AG10803 (cell line): ENCODE results near the gene MYO1F.

ENCODE experiments used
- DNase-seq: peaks from one replicate; pipeline ENCODE4 v3.0.0; 2010; ENCODE audit warnings: low read depth
- H3K4me3 ChIP-seq: 2 replicates; pipeline ENCODE4 v1.5.1; 2011; ENCODE audit warnings: mild to moderate bottlenecking, low read length, control low read depth
- TF ChIP-seq, protein P1 (sequence below): conservative IDR thresholded peaks from 2 replicates; pipeline ENCODE4 v1.5.1; 2011; ENCODE audit warnings: mild to moderate bottlenecking, low read length, control low read depth, inconsistent platforms

Gene MYO1F

DNA sequence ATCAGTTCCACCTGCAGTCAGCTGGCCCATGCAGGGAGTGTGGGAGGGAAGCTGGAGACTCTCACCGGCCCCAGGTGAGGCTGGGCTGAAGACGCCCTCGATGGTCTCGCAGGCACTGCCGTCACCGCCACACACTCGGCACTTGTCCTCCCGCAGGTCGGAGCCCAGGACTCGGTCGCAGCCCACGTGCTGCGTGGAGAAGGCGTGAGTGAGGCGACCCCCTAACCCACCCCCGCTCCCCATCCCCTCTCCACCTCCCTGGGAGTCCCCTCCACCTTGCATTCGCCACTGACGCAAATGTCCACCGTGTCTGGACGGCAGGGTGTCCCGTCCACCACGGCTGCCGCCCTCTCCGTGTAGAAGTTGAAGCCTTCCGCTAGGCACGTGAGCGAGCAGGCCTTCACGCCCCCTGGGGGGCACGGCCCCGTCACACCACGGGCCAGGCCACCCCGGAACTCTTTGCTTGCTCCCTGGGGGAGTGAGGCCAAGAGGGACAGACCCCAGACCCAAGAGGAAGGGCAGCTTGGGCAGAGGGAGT lies 12.0 kb upstream of the MYO1F start:
- TF ChIP-seq, protein P1, sequence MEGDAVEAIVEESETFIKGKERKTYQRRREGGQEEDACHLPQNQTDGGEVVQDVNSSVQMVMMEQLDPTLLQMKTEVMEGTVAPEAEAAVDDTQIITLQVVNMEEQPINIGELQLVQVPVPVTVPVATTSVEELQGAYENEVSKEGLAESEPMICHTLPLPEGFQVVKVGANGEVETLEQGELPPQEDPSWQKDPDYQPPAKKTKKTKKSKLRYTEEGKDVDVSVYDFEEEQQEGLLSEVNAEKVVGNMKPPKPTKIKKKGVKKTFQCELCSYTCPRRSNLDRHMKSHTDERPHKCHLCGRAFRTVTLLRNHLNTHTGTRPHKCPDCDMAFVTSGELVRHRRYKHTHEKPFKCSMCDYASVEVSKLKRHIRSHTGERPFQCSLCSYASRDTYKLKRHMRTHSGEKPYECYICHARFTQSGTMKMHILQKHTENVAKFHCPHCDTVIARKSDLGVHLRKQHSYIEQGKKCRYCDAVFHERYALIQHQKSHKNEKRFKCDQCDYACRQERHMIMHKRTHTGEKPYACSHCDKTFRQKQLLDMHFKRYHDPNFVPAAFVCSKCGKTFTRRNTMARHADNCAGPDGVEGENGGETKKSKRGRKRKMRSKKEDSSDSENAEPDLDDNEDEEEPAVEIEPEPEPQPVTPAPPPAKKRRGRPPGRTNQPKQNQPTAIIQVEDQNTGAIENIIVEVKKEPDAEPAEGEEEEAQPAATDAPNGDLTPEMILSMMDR: no peak
- no peak for DNase-seq
- no peak overlapping the region for H3K4me3 ChIP-seq

DNA sequence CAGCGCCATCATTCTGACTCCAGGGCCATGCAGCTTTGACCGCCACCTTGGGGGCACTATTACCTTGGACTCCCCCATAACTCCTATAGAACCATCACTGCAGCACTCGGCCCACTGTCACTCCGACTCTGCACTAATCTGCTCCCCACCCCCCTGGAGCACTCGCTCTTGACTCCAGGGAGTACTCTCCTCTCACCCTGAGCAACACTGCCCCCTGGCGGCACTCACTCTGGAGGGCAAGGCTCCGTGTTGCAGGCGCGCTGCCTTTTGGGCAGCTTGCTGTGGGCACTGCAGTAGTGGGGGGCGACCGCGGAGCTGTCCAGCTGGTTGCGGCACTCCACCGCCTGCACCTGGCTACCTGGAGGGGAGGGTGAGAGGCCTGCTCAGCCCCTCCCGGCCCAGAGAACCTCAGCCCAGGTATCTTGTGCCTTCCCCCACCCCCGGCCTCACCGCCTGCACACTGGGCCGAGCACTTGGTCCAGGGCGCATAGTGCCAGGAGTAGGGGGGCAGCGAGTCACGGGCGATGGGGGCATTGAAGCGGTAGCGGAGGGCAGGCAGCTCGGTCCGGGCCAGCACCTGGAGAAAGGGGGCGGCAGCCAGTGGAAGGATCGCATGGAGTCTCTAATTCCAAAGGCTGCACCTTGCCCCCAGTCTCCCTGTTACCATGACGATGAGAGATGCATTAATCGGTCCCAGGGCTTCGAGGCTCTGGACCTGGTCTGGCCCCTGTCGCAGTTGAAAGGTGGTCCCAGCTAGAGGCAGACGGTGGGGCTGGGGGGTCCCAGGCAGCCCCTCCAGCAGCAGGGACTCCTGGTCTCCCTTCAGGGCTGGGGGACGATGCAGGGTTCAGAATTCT lies 8.9 kb upstream of the MYO1F start:
- DNase-seq: peak; percentile 22
- TF ChIP-seq, protein P1: peak; percentile 57
- H3K4me3 ChIP-seq: no peak overlapping the region

DNA sequence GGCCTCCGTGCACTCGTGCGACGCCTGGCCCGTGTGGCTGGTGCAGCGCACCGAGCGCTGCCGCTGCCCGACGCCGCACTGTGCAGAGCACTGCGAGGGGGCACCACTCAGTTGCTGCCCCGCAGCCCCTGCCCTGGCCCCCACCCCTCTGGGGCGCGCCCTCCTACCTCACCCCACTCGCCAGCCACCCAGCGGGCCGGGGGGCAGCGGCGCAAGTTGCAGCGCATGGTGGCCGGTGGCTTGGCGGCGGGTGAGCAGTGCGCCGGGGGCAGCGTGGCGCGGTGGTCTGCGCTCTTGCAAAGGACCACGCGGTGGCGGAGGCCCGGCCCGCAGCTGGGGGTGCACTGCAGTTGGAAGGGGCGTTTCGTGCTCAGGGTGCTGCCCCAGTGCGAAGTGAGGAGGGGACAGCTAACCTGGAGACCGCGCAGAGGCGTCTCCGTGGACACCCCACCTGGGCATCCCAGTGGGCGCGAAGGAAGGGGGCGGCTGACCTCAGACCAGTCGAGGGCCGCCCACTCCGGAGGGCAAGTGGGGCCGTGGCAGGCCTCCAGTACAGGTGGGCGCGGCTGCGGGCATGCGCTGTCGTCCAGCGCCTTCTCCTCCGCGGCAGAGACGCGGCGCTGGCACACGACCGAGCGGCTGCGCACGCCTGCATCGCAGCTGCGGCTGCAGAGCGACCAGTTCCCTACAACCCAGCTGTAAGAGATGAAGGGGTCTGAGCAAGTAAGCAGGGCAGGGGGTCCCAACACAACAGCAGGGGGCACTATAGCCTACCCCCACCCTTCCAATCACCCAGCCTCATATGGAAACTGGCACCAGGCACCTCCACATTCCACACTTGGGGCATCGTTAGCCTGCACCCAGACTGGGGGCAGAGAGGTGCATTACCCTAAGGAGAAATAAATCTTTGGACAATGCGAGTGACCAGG lies 8.0 kb upstream of the MYO1F start:
- no peak overlapping the region for H3K4me3 ChIP-seq
- no peak for DNase-seq
- TF ChIP-seq, protein P1: no peak

DNA sequence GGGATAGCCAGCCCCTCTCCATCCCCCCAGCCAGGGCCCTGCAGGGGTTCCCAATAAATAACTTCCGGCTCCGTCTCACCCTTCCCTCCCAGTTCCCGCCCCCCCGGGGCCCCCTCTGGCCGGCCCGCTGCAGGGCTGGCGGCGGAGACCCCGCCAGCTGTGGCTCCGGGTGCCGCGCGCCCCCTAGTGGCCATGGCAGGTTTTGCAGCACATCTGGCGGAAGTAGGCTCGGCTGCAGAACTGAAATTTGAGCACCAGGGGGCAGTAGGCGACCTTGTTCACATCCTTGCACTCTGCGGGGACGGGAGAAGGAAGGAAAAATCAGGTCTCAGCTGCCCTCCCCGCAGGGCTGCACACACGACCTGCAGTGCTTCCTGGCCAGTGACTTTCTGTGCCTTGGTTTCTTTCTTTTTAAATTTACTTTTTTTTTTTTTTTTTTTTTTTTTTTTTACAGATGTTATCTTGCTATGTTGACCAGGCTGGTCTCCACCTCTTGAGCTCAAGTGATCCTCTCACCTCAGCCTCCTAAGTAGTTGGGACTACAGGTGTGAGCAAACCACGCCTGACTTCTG lies 3.6 kb upstream of the MYO1F start:
- TF ChIP-seq, protein P1: peak; percentile 85
- peak; percentile 64 for DNase-seq
- H3K4me3 ChIP-seq: no peak overlapping the region

DNA sequence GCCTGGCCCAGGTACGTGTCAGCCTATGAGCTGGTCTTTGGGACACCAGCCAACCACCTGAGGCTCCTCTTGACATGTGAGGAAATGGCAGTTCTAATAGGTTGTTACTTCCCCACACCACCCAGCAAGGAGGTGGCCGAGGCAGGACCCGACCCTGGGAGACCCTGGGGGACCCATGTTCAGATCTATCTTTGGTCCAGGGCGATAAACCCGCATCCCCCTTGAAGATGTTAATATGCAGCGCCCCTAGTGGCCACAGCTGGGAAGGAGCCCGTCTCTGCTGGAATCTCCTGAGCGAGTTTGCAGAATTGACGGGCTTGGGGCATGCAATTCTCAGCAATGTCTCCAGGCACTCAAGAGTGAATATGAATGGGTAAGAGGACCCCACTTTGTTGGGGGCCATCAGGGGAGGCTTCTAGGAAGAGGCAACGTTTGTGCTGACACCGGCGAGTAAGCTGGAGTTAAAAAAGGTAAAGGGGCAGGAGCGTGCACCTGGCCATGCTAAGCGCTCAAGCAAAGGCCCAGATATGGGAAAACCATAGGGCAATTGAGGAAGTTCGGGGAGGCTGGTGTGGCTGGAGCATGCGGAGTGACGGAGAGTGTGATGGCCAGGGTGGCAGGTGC lies 1.5 kb upstream of the MYO1F start:
- peak; percentile 51 for DNase-seq
- H3K4me3 ChIP-seq: no peak overlapping the region
- TF ChIP-seq, protein P1: peak; percentile 89

DNA sequence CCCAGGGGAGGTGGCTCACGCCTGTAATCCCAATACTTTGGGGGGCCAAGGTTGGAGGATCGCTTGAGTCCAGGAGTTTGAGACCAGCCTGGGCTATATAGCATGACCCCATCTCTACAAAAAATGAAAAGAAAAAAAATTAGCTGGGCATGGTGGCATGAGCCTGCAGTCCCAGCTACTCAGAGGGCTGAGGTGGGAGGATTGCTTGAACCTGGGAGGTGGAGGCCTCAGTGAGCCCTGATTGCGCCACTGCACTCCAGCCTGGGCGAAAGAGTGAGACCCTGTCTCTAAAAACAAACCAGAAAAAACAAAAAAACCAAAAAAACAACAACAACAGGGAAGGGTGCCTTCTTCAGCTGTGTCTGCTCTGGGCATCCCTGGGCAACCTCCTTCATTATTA lies 499 bp upstream of the MYO1F start:
- TF ChIP-seq, protein P1: no peak
- DNase-seq: no peak
- H3K4me3 ChIP-seq: no peak overlapping the region
